Measurements from ENCODE around the gene BPHL.

The BPHL gene

DNA sequence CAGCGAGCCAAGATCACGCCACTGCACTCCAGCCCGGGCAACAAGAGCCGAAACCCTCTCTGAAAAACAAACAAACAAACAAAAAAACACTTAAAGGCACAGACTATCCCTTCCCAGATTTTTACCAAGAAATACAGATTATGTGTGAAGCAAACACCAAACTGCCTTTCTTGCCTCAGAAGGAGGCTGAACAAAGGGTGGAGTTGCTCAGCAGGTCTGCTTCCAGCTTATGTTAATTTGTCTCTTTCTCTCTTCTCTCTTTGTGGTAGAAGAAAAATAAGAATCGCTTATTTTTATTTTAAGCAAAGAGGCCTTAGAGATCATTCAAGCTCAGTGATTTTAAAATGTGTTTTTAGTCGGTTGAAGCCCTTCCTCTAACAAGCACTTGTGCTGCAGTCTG, 24.6 kb downstream of the BPHL start:
- no peak for TF ChIP-seq EZH2phosphoT487 (IDR thresholded peaks at IDR 0.05; ENCODE audit: low read depth)
- TF ChIP-seq, protein P1, sequence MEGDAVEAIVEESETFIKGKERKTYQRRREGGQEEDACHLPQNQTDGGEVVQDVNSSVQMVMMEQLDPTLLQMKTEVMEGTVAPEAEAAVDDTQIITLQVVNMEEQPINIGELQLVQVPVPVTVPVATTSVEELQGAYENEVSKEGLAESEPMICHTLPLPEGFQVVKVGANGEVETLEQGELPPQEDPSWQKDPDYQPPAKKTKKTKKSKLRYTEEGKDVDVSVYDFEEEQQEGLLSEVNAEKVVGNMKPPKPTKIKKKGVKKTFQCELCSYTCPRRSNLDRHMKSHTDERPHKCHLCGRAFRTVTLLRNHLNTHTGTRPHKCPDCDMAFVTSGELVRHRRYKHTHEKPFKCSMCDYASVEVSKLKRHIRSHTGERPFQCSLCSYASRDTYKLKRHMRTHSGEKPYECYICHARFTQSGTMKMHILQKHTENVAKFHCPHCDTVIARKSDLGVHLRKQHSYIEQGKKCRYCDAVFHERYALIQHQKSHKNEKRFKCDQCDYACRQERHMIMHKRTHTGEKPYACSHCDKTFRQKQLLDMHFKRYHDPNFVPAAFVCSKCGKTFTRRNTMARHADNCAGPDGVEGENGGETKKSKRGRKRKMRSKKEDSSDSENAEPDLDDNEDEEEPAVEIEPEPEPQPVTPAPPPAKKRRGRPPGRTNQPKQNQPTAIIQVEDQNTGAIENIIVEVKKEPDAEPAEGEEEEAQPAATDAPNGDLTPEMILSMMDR (IDR thresholded peaks at IDR 0.05; ENCODE audit: low read depth, low read length), result no peak
- no peak overlapping the region for H3K4me2 ChIP-seq (ENCODE audit: low read length)
- H3K9ac ChIP-seq (ENCODE audit: low read length), result no peak overlapping the region
- H2AFZ ChIP-seq (ENCODE audit: low read depth, low read length), result no peak overlapping the region
- H3K4me3 ChIP-seq (ENCODE audit: low read length), result no peak overlapping the region
- no peaks in the 10 kb centered on the region for H3K9me3 ChIP-seq (ENCODE audit: insufficient read depth, low read length)
- H4K20me1 ChIP-seq (ENCODE audit: insufficient read depth, low read length), result no peaks in the 10 kb centered on the region
- no peaks in the 10 kb centered on the region for H3K27me3 ChIP-seq (ENCODE audit: low read depth, low read length)
- peaks cover 15% of the 10 kb centered on the region for H3K4me1 ChIP-seq (ENCODE audit: low read length)
- H3K36me3 ChIP-seq (replicated peaks; ENCODE audit: low read depth, low read length), result peaks cover 7% of the 10 kb centered on the region
- H3K27ac ChIP-seq (ENCODE audit: low read length), result no peak overlapping the region
- no peaks in the 10 kb centered on the region for H3K79me2 ChIP-seq (ENCODE audit: low read length)

DNA sequence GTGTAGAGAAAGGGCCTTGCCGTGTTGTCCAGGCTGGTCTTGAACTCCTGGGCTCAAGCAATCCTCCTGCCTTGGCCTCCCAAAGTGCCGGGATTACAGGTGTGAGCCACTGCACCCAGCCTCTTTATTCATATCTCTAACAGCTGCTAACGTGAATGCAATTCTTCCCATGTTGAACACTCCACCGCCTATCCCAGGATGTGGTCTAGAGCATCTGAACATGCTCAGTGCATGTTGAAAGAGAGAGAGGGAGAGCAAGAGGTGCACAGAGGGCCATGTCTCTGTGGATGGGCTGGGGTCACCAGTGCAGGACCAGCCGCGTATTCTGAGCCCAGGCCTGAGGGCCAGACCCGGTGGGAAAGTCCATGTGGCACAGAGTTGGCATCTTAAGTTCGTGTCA, 26.1 kb downstream of the BPHL start:
- Histone ChIP-seq H3K27ac (ENCODE audit: low read length) (no peak overlapping the region), H3K36me3 (replicated peaks; ENCODE audit: low read depth, low read length) (peaks cover 11% of the 10 kb centered on the region), H3K9me3 (ENCODE audit: insufficient read depth, low read length) (no peaks in the 10 kb centered on the region), H3K4me2 (ENCODE audit: low read length) (no peak overlapping the region), H3K4me3 (ENCODE audit: low read length) (no peak overlapping the region), H3K79me2 (ENCODE audit: low read length) (no peaks in the 10 kb centered on the region), H3K27me3 (ENCODE audit: low read depth, low read length) (no peaks in the 10 kb centered on the region), H2AFZ (ENCODE audit: low read depth, low read length) (no peak overlapping the region), H4K20me1 (ENCODE audit: insufficient read depth, low read length) (no peaks in the 10 kb centered on the region), H3K9ac (ENCODE audit: low read length) (no peak overlapping the region), H3K4me1 (ENCODE audit: low read length) (peaks cover 3% of the 10 kb centered on the region)
- TF ChIP-seq EZH2phosphoT487 (IDR thresholded peaks at IDR 0.05; ENCODE audit: low read depth), result no peak
- TF ChIP-seq, protein P1 (IDR thresholded peaks at IDR 0.05; ENCODE audit: low read depth, low read length), result no peak

DNA sequence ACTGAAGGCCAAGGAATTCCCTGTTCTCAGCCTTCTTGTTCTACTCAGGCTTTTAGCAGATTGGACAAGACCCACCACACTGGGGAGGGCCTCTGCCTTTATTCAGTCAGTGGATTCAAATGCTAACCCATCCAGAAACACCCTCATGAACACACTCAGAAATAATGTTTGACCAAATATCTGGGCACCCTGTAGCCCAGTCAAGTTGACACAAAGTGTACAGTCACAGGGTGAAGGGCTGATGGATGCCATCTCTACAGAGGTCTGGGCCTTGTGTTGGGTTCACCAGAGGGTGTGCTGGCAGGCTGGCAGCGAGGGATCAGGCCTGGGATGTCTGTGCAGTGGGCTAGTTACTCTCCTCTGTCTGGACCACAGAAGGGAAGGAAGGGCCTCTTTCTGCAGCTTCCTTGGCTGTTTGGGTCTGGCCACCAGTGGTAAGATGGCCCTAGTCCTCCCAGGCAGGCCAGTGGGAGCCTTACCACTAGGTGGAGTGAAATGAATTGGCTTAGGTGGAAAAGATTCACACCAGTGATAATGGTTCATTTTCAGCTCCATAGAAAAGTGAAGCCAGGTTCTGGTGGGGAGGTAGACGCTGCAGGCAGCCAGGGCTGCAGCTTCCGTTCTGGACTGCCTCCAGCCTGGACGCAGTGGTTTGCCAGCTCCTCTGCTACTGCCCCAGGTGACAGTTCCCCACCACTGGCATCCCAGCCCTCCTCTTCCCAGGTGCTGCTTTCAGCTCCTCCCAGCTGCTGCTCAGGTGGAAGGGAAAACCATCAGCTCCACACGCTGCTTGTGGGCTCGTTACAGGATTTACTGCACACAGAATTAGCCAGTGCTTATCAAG, 29.6 kb downstream of the BPHL start:
- Histone ChIP-seq H3K4me1 (ENCODE audit: low read length) (no peaks in the 10 kb centered on the region), H3K4me2 (ENCODE audit: low read length) (no peak overlapping the region), H3K27ac (ENCODE audit: low read length) (no peak overlapping the region), H3K27me3 (ENCODE audit: low read depth, low read length) (no peaks in the 10 kb centered on the region), H3K36me3 (replicated peaks; ENCODE audit: low read depth, low read length) (peaks cover 11% of the 10 kb centered on the region), H2AFZ (ENCODE audit: low read depth, low read length) (no peak overlapping the region), H4K20me1 (ENCODE audit: insufficient read depth, low read length) (no peaks in the 10 kb centered on the region), H3K4me3 (ENCODE audit: low read length) (no peak overlapping the region), H3K79me2 (ENCODE audit: low read length) (no peaks in the 10 kb centered on the region), H3K9ac (ENCODE audit: low read length) (no peak overlapping the region), H3K9me3 (ENCODE audit: insufficient read depth, low read length) (no peaks in the 10 kb centered on the region)
- TF ChIP-seq, protein P1 (IDR thresholded peaks at IDR 0.05; ENCODE audit: low read depth, low read length), result no peak
- no peak for TF ChIP-seq EZH2phosphoT487 (IDR thresholded peaks at IDR 0.05; ENCODE audit: low read depth)

DNA sequence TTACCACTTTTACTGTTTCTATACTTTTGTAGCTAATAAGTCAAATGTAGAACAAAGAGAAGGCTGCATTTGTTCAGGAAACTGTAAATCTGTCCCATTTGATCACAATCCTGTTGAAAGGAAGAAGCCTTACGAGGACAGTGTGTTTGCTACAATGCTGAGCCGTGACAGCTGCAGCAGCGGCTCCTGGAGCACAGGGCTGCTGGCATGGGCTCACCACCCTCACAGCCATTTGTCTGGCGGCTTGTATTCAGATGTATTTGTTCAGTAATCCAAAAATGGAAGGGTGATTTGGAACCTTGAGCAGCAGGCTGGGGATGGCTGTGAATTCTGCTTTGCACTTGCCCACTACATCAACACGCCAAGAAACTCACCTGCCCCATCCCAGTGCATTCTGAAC, 33.2 kb downstream of the BPHL start:
- TF ChIP-seq, protein P1 (IDR thresholded peaks at IDR 0.05; ENCODE audit: low read depth, low read length), result no peak
- no peak for TF ChIP-seq EZH2phosphoT487 (IDR thresholded peaks at IDR 0.05; ENCODE audit: low read depth)
- Histone ChIP-seq H2AFZ (ENCODE audit: low read depth, low read length) (no peak overlapping the region), H3K4me2 (ENCODE audit: low read length) (no peak overlapping the region), H3K9me3 (ENCODE audit: insufficient read depth, low read length) (no peaks in the 10 kb centered on the region), H3K4me3 (ENCODE audit: low read length) (no peak overlapping the region), H3K9ac (ENCODE audit: low read length) (no peak overlapping the region), H3K36me3 (replicated peaks; ENCODE audit: low read depth, low read length) (peaks cover 11% of the 10 kb centered on the region), H3K27me3 (ENCODE audit: low read depth, low read length) (no peaks in the 10 kb centered on the region), H3K79me2 (ENCODE audit: low read length) (no peaks in the 10 kb centered on the region), H4K20me1 (ENCODE audit: insufficient read depth, low read length) (no peaks in the 10 kb centered on the region), H3K4me1 (ENCODE audit: low read length) (no peaks in the 10 kb centered on the region), H3K27ac (ENCODE audit: low read length) (no peak overlapping the region)
